Suprapubic skin (tissue), 4 donors: ENCODE data around the gene LILRB5. TPM values are rescaled to one million over a fixed set of nuclear protein-coding genes. Genes with fewer than 3 reads are reported as not detected.
"Not testable (repeated sequence)": the region's sequence is repeated elsewhere in the genome, so short reads cannot be mapped to it uniquely, and the experiment has no call there.

Source experiments
- DNase-seq, 2 donors: peaks; one replicate each; pipeline ENCODE4 v3.0.0-alpha.2; 2019; ENCODE audit warnings: low spot score in 2 of 2
- H3K27ac ChIP-seq: fragments of 200-600 bp; sonication (generic); one replicate; pipeline ENCODE4 v1.5.1; 2019
- H3K27me3 ChIP-seq: fragments of 200-600 bp; sonication (generic); one replicate; pipeline ENCODE4 v1.5.1; 2019
- H3K36me3 ChIP-seq: fragments of 200-600 bp; sonication (generic); one replicate; pipeline ENCODE4 v1.5.1; 2019
- H3K4me1 ChIP-seq: fragments of 200-600 bp; sonication (generic); one replicate; pipeline ENCODE4 v1.5.1; 2019
- H3K4me3 ChIP-seq: fragments of 200-600 bp; sonication (generic); one replicate; pipeline ENCODE4 v1.5.1; 2019; ENCODE audit warnings: mild to moderate bottlenecking
- H3K9me3 ChIP-seq: fragments of 200-600 bp; sonication (generic); one replicate; pipeline ENCODE4 v1.5.1; 2019
- CTCF ChIP-seq, 2 donors: fragments of 200-600 bp in 1 of 2; fragments of 450-650 bp in 1 of 2; sonication (generic) in 1 of 2; IDR thresholded peaks; one replicate each; pipeline ENCODE4 v1.5.1; 2016 to 2019; ENCODE audit warnings: antibody characterized with exemption in 2 of 2, mild to moderate bottlenecking in 1 of 2, moderate library complexity in 1 of 2
- EP300 ChIP-seq: sonication (generic); formaldehyde crosslinking; IDR thresholded peaks from one replicate; pipeline ENCODE4 v1.6.1; 2017; ENCODE audit warnings: antibody characterized with exemption
- POLR2A ChIP-seq, 2 donors: fragments of 450-650 bp; IDR thresholded peaks; one replicate each; pipeline ENCODE4 v1.6.1; 2017; ENCODE audit warnings: antibody characterized with exemption in 2 of 2, mild to moderate bottlenecking in 2 of 2, moderate library complexity in 2 of 2
- POLR2AphosphoS5 ChIP-seq, 3 donors: sonication (generic); formaldehyde crosslinking; IDR thresholded peaks; one replicate each; pipeline ENCODE4 v1.6.1; 2017; ENCODE audit warnings: antibody characterized with exemption in 3 of 3
- WGBS: methylation state at CpG from one replicate; pipeline ENCODE4 v1.1.5; 2018; 5-methylcytosine and 5-hydroxymethylcytosine counted together
- total RNA-seq, 4 donors: library from RNA; depleted of rRNA; stranded (reverse); fragments of >200 nt; gene quantifications; one replicate each; pipeline ENCODE4 v1.1.0, GENCODE V29; 2016

Gene LILRB5
- total RNA-seq, 4 donors from 2014 or later, result 0.68 to 3.4 (median 2.0) TPM

GRCh38 chr19:54275951-54276350 is 18.9 kb upstream of the LILRB5 start:
- Histone ChIP-seq H3K4me3 (no peak overlapping the region), H3K27ac (no peak overlapping the region), H3K27me3 (peaks cover 60% of the 10 kb centered on the region), H3K36me3 (no peaks in the 10 kb centered on the region), H3K9me3 (no peaks in the 10 kb centered on the region), H3K4me1 (no peaks in the 10 kb centered on the region)
- TF ChIP-seq EP300 (no peak), POLR2A (IDR thresholded peaks at IDR 0.05) (no peak), POLR2AphosphoS5 (IDR thresholded peaks at IDR 0.05) (no peak), CTCF (IDR thresholded peaks at IDR 0.05) (no peak)
- WGBS, result 68% methylated on average over 6 of the region's 9 CpGs
- DNase-seq, result peak in 1 of 2 donors; percentile 27

GRCh38 chr19:54274516-54274915 is 17.4 kb upstream of the LILRB5 start:
- H3K4me1 ChIP-seq, H3K9me3 ChIP-seq, H3K4me3 ChIP-seq, H3K27ac ChIP-seq, H3K36me3 ChIP-seq: not testable (repeated sequence)
- peak; percentile 13 to 58 for DNase-seq
- peaks cover 47% of the 10 kb centered on the region for H3K27me3 ChIP-seq
- 47% methylated on average over 4 of the region's 9 CpGs for WGBS

DNA sequence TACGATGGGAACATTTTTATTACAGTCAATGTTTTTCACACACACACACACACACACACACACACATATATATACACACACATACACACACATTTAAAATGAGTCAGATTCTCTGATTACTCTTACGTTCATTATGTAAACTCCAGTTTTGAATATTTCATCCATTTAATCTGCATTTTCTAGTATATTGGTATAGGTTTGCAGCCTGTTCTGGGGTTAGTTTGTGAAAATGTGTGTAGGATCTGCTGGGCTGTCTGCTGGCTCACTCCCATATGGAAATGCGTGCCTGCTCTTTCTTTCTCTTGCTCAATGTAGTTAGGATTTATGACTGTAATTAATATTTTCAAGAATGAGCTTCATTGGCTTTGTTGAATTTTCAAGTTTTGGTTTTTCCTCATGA is 16.7 kb upstream of the LILRB5 start:
- no peaks in the 10 kb centered on the region for H3K36me3 ChIP-seq
- TF ChIP-seq POLR2AphosphoS5 (IDR thresholded peaks at IDR 0.05) (no peak), POLR2A (IDR thresholded peaks at IDR 0.05) (no peak), CTCF (IDR thresholded peaks at IDR 0.05) (no peak), EP300 (no peak)
- H3K9me3 ChIP-seq, result no peaks in the 10 kb centered on the region
- H3K4me1 ChIP-seq, result no peaks in the 10 kb centered on the region
- 38% methylated on average over 3 of the region's 3 CpGs for WGBS
- DNase-seq, result no peak
- H3K27ac ChIP-seq, result no peak overlapping the region
- H3K4me3 ChIP-seq, result no peak overlapping the region
- H3K27me3 ChIP-seq, result peaks cover 41% of the 10 kb centered on the region

DNA sequence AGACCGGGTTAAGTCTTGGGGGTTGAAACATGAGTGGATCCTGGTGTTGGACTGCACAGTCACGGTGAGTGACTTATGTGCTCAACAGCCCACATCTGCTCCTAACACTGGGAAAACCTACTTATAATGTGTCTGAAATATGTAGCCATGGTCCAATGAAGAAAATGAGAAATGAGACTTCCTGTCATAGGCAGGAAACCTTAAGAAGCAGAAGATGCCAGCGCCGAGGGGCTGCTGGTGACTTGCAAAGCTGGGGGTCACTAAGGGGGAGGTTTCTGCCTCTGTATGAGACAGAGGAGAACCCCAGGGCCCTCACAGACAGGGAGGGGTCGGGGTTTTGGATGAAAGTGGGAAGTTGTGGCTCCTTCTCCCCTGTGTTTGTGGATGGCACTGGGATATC is 15.1 kb upstream of the LILRB5 start:
- DNase-seq, result peak; percentile 26 to 42
- 66% methylated on average over 5 of the region's 5 CpGs for WGBS
- not testable (repeated sequence) for H3K4me1 ChIP-seq, H3K36me3 ChIP-seq, H3K27ac ChIP-seq, H3K4me3 ChIP-seq, H3K9me3 ChIP-seq
- peaks cover 31% of the 10 kb centered on the region for H3K27me3 ChIP-seq

DNA sequence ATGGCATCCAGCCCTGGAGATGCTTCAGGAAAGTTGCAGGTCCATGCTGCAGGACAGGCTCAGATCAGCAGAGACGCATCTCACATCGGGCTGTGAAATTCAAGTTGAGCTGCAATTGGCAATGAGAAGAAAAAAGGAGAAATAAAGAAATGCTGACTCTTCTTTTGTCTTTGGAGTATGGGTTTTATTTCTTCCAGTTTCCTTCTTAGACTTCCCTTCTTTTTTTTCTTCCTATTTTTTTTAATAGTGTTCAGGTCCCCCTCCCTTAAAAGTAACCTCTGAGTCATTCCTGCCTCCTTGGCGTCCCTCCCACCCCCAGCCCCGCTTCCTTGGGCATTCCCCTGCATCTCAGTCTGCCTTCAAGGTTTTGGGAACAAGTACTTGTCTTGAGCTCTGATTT is 14.5 kb upstream of the LILRB5 start:
- H3K36me3 ChIP-seq, H3K9me3 ChIP-seq, H3K4me1 ChIP-seq, H3K4me3 ChIP-seq, H3K27ac ChIP-seq: not testable (repeated sequence)
- WGBS, result 53% methylated on average over 4 of the region's 4 CpGs
- peaks cover 25% of the 10 kb centered on the region for H3K27me3 ChIP-seq
- peak; percentile 45 to 47 for DNase-seq

DNA sequence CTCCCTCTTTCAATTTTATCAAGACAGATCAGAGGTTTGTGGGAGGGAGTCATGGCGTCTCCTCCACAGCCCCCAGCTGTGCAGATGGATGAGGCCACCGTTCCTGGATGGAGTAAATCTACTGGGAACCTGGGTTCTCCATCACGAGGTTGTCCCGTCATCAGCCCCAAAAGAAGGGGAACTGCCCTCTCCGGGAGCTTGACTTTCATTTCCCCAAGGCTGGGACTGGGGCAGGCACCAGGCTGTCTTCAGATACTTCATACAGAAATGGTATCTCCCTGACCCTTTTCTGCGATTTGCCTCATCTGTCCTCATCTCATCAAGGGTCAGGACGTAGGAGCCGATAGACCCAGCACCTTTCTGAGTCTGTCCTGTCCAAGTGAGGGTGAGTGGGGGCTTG is 14.0 kb upstream of the LILRB5 start:
- peaks cover 22% of the 10 kb centered on the region for H3K27me3 ChIP-seq
- H3K27ac ChIP-seq, result no peak overlapping the region
- H3K4me3 ChIP-seq, result no peak overlapping the region
- peak; percentile 56 to 75 for DNase-seq
- no peaks in the 10 kb centered on the region for H3K9me3 ChIP-seq
- no peak for TF ChIP-seq POLR2AphosphoS5 (IDR thresholded peaks at IDR 0.05)
- no peak for TF ChIP-seq CTCF (IDR thresholded peaks at IDR 0.05)
- no peak for TF ChIP-seq EP300
- TF ChIP-seq POLR2A (IDR thresholded peaks at IDR 0.05), result no peak
- H3K36me3 ChIP-seq, result no peaks in the 10 kb centered on the region
- H3K4me1 ChIP-seq, result no peaks in the 10 kb centered on the region
- 86% methylated on average over 8 of the region's 8 CpGs for WGBS

GRCh38 chr19:54268936-54269335 is 11.9 kb upstream of the LILRB5 start:
- Histone ChIP-seq H3K27ac (no peak overlapping the region), H3K36me3 (no peaks in the 10 kb centered on the region), H3K9me3 (no peaks in the 10 kb centered on the region), H3K4me3 (no peak overlapping the region), H3K27me3 (peaks cover 6% of the 10 kb centered on the region), H3K4me1 (no peaks in the 10 kb centered on the region)
- 55% methylated on average over 2 of the region's 2 CpGs for WGBS
- no peak for DNase-seq
- TF ChIP-seq POLR2A (IDR thresholded peaks at IDR 0.05) (no peak), EP300 (no peak), CTCF (IDR thresholded peaks at IDR 0.05) (no peak), POLR2AphosphoS5 (IDR thresholded peaks at IDR 0.05) (no peak)
